ACHN (cell line): Measurements from ENCODE around the gene MBOAT2.
"Not testable (repeated sequence)": the region's sequence is repeated elsewhere in the genome, so short reads cannot be mapped to it uniquely, and the experiment has no call there.

Source experiments
- DNase-seq: peaks from one replicate; pipeline ENCODE4 v3.0.0-alpha.2; 2015
- in situ Hi-C: cut with HindIII; loops from 2 replicates; pipeline ENCODE4 v1.10.0; 2017; ENCODE audit warnings: low sequenced_read_pairs, low pct_ligation_motif_present, low pct_unique_long_range_greater_than_20kb

Gene MBOAT2

DNA sequence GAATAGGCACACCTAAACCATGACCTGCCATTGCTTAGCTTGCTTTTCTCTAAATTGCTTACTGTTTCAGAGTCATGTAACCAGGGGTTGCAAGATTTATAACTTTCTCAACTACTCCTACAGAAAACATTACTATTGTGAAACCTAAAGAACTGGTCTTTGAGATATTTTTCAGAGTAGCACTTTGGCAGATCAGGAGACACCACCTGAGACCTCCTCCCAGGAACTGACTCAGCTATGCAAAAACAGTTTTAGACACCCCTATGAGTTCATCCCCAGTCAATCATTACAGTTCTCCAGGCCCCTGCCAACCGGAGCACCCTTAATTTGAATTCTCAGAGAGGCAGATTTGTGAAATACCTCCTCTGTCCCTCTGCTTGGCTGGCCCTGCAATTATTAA lies 80.3 kb downstream of the MBOAT2 start:
- DNase-seq: peak; percentile 33
- in situ Hi-C loops: no loop called here

DNA sequence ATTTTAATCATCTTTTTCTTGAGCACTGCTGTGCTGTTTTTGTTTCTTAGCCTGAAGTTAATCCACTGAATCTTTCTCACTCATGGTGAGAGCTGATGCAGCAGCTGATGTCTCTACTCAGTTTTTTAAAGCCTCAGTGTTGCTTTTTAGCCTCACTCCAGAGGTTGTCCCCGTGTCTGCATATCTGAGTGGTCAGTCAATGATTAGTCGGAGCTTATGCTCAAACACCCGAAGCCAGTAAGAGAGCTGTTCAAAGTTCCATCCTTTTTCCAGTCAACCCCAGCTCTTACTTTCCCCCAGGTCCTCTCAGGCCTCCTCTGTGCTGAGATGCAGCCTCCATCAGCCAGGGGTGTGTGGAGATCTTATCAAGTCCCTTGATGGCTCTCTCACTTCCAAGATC lies 81.1 kb downstream of the MBOAT2 start:
- DNase-seq: peak; percentile 44
- in situ Hi-C loops: no loop called here

DNA sequence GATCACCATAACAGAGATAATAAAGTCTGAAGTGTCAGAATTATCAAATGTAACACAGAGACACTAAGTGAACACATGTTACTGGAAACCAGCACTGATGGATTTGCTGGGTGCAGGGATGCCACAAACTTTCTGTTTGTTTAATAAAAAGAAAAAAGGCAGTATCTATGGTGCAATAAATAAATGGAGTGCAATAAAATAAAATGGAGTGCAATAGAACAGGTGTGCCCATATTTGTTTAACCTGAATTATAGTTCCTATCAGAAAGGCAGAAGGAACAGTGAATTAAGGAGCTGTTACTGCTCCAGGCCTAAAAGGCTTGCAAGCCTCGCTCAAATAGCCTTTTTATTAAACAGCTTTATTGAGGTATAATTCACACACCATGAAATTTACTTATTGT lies 85.1 kb downstream of the MBOAT2 start:
- DNase-seq: no peak
- in situ Hi-C loops: no loop called here

DNA sequence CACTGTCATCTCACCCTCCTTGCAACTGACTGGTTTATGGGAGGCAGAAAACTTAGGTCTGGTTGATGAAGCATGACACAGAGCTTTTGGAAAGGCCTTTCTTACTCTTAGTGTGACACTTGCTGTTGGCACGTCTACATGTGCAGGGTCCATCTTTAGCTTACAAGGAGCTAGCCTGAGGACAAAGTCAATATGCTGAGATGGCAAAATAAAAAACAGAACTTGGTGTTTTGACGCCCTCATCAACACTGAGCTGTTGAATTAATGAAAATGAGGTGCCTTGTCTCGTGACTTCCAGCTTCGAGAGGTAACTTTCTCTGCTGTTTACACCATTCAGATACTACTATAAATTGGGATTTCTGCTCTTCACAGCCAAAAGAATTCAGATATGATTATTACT lies 87.5 kb downstream of the MBOAT2 start:
- in situ Hi-C loops: no loop called here
- DNase-seq: no peak

DNA sequence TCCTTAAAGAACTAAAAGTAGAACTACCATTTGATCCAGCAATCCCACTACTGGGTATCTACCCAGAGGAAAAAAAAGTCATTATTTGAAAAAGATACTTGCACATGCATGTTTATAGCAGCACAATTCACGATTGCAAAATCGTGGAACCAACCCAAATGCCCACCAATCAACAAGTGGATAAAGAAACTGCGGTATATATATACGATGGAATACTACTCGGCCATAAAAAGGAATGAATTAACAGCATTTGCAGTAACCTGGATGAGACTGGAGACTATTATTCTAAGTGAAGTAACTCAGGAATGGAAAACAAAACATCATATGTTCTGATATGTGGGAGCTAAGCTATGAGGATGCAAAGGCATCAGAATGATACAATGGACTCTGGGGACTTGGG lies 89.7 kb downstream of the MBOAT2 start:
- DNase-seq, in situ Hi-C loops: not testable (repeated sequence)

DNA sequence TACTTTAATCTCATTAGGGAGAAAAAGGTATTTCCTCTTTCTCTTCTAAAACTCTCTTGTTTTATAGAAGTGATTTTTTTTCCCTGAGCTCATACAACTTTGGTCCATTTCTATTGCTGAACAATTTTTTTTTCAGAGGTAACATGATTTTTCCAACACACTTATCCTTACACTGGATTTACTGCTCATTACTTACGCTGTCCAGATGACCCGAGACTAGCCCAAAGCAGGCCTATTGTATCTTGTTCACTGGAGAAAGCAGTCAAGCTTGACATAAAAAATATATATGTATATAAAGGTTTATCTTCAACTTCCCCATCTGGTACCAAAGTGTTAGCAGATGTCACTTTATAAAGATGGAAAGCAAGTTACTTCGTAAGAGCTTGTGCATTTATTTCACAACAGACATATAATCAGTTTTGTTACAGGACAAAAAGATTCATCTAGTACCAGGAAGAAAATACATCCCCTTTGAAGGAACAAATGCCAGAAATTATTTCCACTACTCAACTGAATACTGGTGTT lies 95.7 kb downstream of the MBOAT2 start:
- in situ Hi-C loops: no loop called here
- no peak for DNase-seq

DNA sequence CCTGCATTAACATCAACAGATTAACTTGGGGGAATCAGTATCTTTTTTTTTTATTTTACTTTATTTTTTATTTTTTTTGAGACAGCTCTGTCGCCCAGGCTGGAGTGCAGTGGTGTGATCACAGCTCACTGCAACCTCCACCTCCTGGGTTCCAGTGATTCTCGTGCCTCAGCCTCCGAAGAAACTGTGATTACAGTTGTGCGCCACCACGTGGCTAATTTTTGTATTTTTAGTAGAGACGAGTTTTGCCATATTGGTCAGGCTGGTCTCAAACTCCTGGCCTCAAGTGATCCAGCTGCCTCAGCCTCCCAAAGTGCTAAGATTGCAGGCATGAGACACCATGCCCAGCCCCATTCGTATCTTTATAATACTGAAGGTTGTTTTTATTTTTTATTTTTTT lies 99.6 kb downstream of the MBOAT2 start:
- in situ Hi-C loops, DNase-seq: not testable (repeated sequence)

DNA sequence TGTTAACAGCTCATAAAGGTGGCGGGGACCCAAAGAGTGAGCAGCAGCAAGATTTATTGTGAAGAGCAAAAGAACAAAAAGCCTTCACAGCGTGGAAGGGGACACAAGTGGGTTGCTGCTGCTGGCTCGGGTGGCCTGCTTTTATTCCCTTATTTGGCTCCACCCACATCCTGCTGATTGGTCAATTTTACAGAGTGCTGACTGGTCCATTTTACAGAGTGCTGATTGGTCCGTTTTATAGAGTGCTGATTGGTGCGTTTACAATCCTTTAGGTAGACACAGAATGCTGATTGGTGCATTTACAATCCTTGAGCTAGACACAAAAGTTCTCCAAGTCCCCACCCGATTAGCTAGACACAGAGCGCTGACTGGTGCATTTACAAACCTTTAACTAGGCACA lies 100.7 kb downstream of the MBOAT2 start:
- in situ Hi-C loops, DNase-seq: not testable (repeated sequence)

DNA sequence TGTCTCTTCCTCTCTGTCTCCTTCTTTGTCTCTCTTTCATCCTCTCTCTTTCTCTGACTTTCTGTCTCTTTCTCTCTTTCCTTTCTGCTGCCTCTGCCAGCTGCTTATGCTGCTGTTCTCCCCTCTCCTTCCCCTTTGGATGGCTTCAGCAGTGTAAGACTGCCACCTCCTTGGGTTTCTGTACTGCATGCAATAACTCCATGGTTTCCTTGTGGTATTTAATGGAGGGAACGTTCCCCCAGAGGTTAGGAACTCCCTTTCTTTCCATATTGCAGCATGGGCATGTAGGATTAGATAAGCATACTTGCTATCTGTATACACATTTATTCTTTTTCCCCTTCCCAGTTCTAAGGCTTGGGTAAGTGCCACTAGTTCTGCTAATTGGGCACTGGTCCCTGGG lies 106.3 kb downstream of the MBOAT2 start:
- DNase-seq, in situ Hi-C loops: not testable (repeated sequence)

DNA sequence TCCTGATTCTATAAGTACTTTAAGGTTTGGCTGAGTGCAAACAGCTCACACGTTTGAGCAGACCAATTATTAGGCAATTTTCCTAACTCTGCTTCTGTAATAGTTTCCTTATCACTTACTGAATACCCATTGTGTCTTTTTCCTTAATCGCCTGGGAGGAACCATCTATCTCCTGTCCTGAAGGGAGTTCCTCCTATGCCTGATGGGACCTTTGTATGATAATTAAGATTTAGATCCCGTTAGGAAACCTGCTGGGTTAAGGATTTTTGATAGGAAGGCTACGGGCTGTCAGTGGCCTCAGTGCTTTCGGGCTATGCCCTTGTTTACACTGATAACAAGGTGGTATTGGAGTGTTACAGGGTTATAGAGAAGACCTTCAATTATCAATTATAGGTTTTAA lies 106.8 kb downstream of the MBOAT2 start:
- in situ Hi-C loops: not testable (repeated sequence)

DNA sequence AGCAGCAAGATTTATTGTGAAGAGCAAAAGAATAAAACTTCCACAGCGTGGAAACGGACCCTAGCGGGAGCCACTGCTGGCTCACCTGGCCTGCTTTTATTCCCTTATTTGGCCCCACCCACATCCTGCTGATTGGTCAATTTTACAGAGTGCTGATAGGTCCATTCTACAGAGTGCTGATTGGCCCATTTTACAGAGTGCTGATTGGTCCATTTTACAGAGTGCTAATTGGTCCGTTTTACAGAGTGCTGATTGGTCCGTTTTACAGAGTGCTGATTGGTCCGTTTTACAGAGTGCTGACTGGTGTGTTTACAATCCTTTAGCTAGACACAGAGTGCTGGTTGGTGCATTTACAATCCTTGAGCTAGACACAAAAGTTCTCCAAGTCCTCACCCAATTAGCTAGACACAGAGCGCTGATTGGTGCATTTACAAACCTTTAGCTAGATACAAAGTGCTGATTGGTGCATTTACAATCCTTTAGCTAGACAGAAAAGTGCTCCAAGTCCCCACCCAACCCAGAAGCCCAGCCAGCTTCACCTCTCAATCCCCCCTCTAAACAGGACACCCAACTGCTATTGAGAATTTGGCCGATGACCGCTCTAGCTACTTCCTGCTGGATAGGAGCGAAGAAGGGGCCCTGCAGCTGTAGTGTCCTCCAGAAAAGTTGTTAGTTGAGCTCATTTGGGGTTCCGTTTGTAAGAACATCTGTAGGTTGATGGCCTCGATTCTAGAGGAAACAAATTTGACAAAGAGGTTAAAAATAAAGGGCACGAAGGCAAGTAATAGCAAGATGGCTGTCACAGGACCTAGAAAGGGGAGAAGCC lies 108.2 kb downstream of the MBOAT2 start:
- in situ Hi-C loops: not testable (repeated sequence)

More for the DNA sequence above, 106.8 kb downstream of the MBOAT2 start:
- DNase-seq: not testable (repeated sequence)

DNA sequence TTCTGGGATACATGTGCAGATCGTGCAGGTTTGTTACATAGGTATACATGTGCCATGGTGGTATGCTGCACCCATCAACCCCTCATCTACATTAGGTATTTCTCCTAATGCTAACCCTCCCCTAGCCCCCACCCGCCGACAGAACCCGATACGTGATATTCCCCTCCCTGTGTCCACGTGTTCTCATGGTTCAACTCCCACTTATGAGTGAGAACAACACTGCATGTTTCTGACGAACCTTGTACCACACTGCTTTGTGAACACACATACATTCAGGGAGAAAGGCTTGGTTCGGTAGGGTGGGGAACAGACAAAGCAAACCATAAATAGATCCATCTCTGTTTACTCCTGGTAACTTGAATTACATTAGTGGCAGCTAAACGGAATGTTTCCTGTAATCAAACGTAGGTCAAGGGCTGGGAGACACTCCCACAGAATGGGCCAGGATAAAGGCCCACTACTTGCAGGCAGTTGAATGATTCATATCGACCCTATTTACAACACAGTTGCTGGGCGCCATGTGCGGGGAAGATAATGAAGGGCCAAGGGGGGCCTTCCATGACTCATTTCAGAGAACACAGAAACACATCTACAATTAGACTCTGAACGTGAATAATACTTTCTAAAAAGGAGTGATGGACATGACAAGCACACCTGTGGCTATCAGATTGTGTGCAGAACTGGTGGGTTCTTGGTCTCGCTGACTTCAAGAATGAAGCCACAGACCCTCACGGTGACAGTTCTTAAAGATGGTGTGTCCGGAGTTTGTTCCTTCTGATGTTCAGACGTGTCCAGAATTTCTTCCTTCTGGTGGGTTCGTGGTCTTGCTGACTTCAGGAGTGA lies 109.3 kb downstream of the MBOAT2 start:
- in situ Hi-C loops: no loop called here
- DNase-seq: no peak

More for the DNA sequence above, 108.2 kb downstream of the MBOAT2 start:
- DNase-seq: peak; percentile 8

DNA sequence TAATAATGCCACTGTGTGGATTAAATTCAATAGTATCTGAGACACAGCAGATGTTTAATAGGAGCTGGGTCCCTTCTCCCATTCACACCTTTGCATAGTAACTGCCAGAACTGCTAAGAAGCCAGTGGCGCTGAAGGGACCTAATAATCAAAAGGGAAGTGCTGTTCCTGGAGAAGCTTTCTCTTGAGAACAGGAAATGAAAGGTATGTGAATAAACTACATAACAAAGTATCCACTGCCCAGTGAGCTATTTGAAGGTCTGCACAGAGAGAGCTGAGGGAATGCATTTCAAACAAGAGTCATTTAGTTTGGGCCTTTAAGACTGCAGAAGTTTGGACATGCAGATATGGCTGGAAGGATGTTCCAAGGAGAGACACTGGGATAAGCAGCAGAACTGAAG lies 110.0 kb downstream of the MBOAT2 start:
- DNase-seq: no peak
- in situ Hi-C loops: no loop called here

DNA sequence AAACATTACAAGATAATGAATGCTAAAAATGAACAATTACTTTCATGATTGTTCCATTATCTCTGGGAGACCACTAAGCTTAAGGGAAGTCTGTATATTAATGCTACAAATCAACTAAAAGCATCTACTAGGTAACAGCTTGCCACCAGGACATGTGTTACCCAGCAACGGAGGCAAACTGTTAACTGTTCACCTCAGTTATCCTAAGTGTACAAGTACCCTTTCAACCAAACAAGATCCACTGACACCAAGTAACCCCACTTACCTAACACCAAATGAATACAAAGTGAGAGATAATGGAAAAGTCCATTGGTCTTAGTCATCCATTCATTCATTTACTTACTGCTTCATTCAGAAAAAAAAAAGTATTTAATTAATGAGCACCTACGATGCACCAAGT lies 111.4 kb downstream of the MBOAT2 start:
- in situ Hi-C loops: no loop called here
- DNase-seq: no peak

DNA sequence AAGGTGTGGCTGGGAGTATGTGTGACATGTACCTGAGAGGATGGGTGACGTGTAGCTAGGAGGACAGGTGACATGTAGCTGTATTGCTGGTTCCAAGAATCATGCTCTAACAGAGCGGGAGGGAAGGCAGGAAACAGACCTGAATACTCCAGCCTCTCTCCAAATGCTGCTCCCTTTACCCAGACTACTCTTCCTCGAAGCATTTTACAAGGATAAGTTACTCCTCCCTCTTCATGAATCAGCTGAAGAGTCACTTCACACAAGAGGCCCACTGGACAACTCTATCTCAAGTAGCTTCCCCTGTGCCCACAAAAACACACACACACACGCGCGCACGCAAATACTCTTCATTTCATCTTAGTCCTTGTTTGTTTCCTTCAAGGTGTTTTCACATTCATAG lies 113.5 kb downstream of the MBOAT2 start:
- no peak for DNase-seq
- in situ Hi-C loops: no loop called here

DNA sequence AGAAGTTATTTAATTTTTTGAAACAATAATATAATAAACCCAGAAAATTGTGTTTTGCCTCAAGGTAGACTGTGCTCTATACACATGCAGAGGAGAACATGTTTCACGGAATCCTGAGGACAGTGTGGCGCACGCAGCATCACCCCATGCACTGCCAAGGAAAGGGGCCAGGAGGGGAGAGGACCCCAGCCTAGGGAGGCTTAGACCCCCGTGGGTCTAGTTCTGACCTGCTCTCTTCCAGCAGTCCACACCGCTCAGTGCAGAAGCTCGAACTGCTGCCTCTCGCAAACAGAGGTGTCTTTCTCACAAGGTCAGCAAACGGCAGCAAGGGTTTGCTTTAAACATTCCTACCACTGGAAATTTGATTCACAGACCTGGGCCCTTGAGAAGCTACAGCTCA lies 114.5 kb downstream of the MBOAT2 start:
- in situ Hi-C loops: no loop called here

DNA sequence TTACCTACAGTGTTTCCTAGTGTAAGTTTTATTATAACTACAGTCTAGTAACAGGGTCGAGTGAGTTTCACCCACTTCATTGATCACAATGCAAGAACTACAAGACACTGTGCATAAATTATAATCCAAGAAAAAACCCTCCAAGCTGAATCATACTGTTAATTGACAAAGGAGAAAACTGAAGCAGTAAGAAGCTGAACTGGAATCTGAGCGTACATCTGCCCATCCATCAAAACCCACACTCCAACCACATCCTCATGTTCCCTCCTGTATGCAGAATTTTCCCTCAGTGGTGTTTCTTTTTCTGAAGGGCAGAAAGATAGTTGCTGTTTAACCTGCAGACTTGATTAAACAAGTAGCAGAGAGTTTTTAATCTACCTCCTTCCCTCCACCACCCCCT lies 116.6 kb downstream of the MBOAT2 start:
- no peak for DNase-seq
- in situ Hi-C loops: no loop called here

More for the DNA sequence above, 114.5 kb downstream of the MBOAT2 start:
- no peak for DNase-seq

DNA sequence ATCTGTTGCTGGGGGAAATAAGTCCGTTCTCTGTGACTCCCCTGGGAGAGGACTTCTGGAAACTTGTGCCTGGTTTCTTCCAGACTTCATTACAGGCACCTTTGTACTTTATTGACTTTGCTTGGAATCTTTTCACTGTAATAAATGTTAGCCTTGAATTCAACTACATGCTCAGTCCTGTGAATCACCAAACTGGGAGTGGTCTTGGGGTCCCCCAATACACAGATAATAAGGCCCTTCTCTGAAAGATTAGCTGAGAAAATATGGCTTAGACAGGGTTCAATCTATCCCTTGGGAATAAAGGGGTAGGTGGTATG lies 117.3 kb downstream of the MBOAT2 start:
- in situ Hi-C loops: no loop called here
- DNase-seq: no peak

DNA sequence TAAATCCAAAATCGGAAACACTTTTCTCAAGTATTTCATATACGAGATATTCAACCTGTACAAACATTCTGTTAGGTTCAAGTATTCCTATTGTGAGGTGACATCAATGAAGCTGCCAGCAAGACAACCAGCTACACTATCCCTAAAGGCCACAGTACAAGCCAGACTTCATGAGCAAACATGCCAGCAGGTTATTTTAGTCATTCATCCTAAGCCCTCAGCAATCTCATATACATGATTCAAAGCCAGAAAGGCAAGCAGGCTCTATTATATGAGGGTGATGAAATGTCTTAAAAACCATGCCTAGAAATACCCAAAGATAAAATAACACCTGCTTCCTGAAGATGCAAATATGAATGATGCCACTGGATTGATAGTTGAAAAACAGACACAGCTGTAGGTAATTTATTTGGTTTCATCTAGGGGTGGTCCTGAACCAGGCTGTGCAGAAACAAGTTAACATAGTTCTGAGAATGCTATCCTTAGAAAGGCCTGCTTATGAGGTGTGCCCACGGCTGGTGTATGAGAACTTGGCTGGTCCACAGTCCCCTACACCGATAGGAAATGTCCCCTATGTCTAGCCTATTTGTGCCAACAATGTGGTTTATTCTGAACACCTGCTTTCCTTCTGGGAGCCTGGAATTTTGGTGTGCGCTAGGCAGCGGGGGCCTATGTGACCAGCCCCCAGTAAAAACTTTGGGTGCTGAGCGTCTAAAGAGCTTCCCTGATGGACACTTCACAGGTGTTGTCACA lies 117.9 kb downstream of the MBOAT2 start:
- in situ Hi-C loops: no loop called here
- DNase-seq: no peak
